C4-2B (cell line): ENCODE measurements around the gene MEN1.

Experiments used
- CTCF ChIP-seq: fragments of 450-650 bp; conservative IDR thresholded peaks from 2 replicates; pipeline ENCODE4 v1.5.1; 2017; ENCODE audit warnings: mild to moderate bottlenecking
- ZFX ChIP-seq: fragments of 450-650 bp; IDR thresholded peaks from 2 replicates; pipeline ENCODE4 v1.6.1; 2017

- no peak for TF ChIP-seq CTCF
- TF ChIP-seq ZFX = no peak
These were observed 31.4 kb upstream of the MEN1 start for GRCh38 chr11:64841592-64842365.
